ENCODE measurements around the gene NMRK1.

DNA sequence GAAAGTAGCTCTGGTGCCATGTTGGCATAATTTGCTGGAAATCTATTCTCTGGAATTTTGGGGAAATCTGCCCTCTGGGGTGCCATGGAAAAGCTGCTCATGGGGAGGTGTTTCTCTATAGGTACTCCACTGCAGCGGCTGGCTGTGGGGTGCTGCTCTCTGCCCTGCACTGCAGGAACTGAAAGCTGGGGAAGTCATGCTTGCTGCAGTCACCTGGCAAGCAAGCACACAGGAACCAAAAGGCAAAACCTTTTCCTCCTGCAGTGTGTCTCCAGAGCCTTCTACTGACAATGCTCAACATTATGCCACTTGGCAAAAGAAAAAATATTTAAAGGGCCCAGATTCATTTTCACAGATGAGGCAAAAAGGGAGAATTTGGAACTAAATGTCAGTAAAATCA lies 34.1 kb downstream of the NMRK1 start:
- TF ChIP-seq, protein P1, sequence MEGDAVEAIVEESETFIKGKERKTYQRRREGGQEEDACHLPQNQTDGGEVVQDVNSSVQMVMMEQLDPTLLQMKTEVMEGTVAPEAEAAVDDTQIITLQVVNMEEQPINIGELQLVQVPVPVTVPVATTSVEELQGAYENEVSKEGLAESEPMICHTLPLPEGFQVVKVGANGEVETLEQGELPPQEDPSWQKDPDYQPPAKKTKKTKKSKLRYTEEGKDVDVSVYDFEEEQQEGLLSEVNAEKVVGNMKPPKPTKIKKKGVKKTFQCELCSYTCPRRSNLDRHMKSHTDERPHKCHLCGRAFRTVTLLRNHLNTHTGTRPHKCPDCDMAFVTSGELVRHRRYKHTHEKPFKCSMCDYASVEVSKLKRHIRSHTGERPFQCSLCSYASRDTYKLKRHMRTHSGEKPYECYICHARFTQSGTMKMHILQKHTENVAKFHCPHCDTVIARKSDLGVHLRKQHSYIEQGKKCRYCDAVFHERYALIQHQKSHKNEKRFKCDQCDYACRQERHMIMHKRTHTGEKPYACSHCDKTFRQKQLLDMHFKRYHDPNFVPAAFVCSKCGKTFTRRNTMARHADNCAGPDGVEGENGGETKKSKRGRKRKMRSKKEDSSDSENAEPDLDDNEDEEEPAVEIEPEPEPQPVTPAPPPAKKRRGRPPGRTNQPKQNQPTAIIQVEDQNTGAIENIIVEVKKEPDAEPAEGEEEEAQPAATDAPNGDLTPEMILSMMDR (IDR thresholded peaks at IDR 0.05) = no peak
- no peak for TF ChIP-seq ZFX (IDR thresholded peaks at IDR 0.05; ENCODE audit: borderline replicate concordance)
